ENCODE data around the gene PPP1R15B. TPM values are rescaled to one million over a fixed set of nuclear protein-coding genes. Genes with fewer than 3 reads are reported as not detected.

Gene PPP1R15B
- total RNA-seq, 1 donor from 2014 or later: 43.2 TPM

DNA sequence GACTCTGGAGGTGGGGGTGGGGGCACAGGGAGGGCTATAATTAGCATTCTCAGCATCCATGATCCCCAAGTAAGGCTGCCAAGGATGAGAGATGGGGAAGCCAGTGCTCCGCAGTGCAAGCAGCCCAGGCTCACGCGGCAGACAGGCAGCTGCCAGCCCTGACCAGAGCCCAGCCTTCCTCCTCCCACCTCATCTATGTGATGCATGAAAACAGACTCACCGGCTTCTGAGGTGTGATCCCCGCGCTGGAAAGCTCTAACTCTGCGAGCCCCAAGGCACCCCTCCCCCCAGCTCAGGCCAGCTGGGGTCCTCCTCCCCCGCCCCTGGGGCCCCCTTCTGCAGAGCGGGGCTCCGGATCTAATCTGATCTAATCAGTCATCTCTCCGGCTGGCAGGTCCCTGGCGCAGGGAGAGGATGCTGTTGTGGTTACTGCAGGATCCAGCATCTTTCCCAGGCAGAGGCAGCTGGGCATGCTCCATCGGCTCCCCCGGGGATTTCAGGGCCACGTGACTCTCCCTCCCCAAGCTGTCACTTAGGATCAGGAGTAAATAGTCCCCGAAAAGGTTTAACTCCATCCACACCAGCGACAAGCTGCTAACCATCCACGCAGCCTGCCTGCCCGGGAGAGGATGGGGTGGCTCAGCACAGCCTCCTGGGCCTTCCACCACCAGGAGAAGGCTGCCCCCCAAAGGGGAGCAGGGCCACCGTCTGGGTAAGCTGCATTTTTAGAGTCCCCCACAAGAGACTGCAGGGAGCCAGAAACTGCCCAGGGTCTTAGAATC lies 52.0 kb downstream of the PPP1R15B start, which contains the start of gene PLEKHA6:
Gene PLEKHA6, minus strand, starts transcription at position 456 of the 782 bp plus-strand sequence. CDS start 86,202 bp downstream, outside the sequence.
- DNase-seq (ENCODE audit: low spot score): no peak
- H3K4me1 Mint-ChIP-seq (ENCODE audit: unreplicated experiment): peaks cover 22% of the 10 kb centered on the region
- H3K9me3 Mint-ChIP-seq (ENCODE audit: unreplicated experiment): no peaks in the 10 kb centered on the region
- H3K36me3 Mint-ChIP-seq (ENCODE audit: low read depth, unreplicated experiment): no peaks in the 10 kb centered on the region
- peak within 1 kb of the TSS; percentile 13 for H3K27ac Mint-ChIP-seq (ENCODE audit: unreplicated experiment)
- no peak within 1 kb of the TSS for H3K4me3 Mint-ChIP-seq (ENCODE audit: unreplicated experiment)
- peaks cover 10% of the 10 kb centered on the region for H3K27me3 Mint-ChIP-seq (ENCODE audit: unreplicated experiment)
- TF ChIP-seq, protein P1, sequence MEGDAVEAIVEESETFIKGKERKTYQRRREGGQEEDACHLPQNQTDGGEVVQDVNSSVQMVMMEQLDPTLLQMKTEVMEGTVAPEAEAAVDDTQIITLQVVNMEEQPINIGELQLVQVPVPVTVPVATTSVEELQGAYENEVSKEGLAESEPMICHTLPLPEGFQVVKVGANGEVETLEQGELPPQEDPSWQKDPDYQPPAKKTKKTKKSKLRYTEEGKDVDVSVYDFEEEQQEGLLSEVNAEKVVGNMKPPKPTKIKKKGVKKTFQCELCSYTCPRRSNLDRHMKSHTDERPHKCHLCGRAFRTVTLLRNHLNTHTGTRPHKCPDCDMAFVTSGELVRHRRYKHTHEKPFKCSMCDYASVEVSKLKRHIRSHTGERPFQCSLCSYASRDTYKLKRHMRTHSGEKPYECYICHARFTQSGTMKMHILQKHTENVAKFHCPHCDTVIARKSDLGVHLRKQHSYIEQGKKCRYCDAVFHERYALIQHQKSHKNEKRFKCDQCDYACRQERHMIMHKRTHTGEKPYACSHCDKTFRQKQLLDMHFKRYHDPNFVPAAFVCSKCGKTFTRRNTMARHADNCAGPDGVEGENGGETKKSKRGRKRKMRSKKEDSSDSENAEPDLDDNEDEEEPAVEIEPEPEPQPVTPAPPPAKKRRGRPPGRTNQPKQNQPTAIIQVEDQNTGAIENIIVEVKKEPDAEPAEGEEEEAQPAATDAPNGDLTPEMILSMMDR (IDR thresholded peaks at IDR 0.05; ENCODE audit: unreplicated experiment): no peak

DNA sequence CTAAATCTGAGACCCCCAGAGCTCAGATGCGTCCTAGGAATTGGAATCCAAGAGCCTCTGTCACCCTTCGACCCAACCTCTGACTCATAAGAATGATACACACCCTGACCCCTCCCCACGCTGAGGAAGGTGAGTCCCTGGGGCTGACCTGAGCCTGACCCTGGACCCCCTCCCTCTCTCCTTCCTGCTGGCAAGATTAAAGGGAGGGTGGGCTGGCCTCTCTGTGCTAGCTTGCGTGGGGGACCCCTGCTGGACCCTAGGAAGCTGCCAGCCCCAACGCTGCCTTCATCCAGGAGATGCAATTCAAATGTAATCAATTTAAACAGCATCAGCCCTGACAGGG lies 52.5 kb downstream of the PPP1R15B start:
- Mint-ChIP-seq H3K27me3 (ENCODE audit: unreplicated experiment) (peaks cover 8% of the 10 kb centered on the region), H3K4me1 (ENCODE audit: unreplicated experiment) (peaks cover 22% of the 10 kb centered on the region), H3K9me3 (ENCODE audit: unreplicated experiment) (no peaks in the 10 kb centered on the region), H3K36me3 (ENCODE audit: low read depth, unreplicated experiment) (no peaks in the 10 kb centered on the region), H3K27ac (ENCODE audit: unreplicated experiment) (no peak overlapping the region), H3K4me3 (ENCODE audit: unreplicated experiment) (no peak overlapping the region)
- DNase-seq (ENCODE audit: low spot score): no peak
- TF ChIP-seq, protein P1 (IDR thresholded peaks at IDR 0.05; ENCODE audit: unreplicated experiment): no peak

GRCh38 chr1:204358605-204359004 lies 53.0 kb downstream of the PPP1R15B start:
- no peak for DNase-seq (ENCODE audit: low spot score)

GRCh38 chr1:204357551-204358490 lies 53.8 kb downstream of the PPP1R15B start:
- Mint-ChIP-seq H3K4me1 (ENCODE audit: unreplicated experiment) (peaks cover 18% of the 10 kb centered on the region), H3K4me3 (ENCODE audit: unreplicated experiment) (no peak overlapping the region), H3K9me3 (ENCODE audit: unreplicated experiment) (no peaks in the 10 kb centered on the region), H3K27ac (ENCODE audit: unreplicated experiment) (no peak overlapping the region), H3K36me3 (ENCODE audit: low read depth, unreplicated experiment) (no peaks in the 10 kb centered on the region), H3K27me3 (ENCODE audit: unreplicated experiment) (peaks cover 8% of the 10 kb centered on the region)
- TF ChIP-seq, protein P1 (IDR thresholded peaks at IDR 0.05; ENCODE audit: unreplicated experiment): no peak
- DNase-seq (ENCODE audit: low spot score): no peak

More at GRCh38 chr1:204358605-204359004, 53.0 kb downstream of the PPP1R15B start:
- Mint-ChIP-seq H3K27ac (ENCODE audit: unreplicated experiment) (no peak overlapping the region), H3K4me1 (ENCODE audit: unreplicated experiment) (peaks cover 18% of the 10 kb centered on the region), H3K4me3 (ENCODE audit: unreplicated experiment) (no peak overlapping the region), H3K9me3 (ENCODE audit: unreplicated experiment) (no peaks in the 10 kb centered on the region), H3K27me3 (ENCODE audit: unreplicated experiment) (peaks cover 8% of the 10 kb centered on the region), H3K36me3 (ENCODE audit: low read depth, unreplicated experiment) (no peaks in the 10 kb centered on the region)
- TF ChIP-seq, protein P1 (IDR thresholded peaks at IDR 0.05; ENCODE audit: unreplicated experiment): no peak

Measured in endothelial cell (in vitro differentiated cells).